Keratinocyte (primary cell): ENCODE results near the gene C2orf92. TPM values are rescaled to one million over a fixed set of nuclear protein-coding genes. Genes with fewer than 3 reads are reported as not detected.

ENCODE experiments used
- DNase-seq: peaks from one replicate; pipeline ENCODE4 v3.0.0-alpha.2; 2011; ENCODE audit warnings: low read depth, missing footprints, low spot score
- FAIRE-seq: peaks from 2 replicates; lab custom pipeline; 2011; peaks lifted over from hg19 to GRCh38; lab: Jason Lieb, UNC
- H2AFZ ChIP-seq: 2 replicates; pipeline ENCODE4 v1.6.0; 2012; ENCODE audit warnings: low read length, control low read depth, inconsistent platforms; ENCODE audit not compliant: control insufficient read depth
- H3K27ac ChIP-seq: 2 replicates; pipeline ENCODE4 v1.5.1; 2011; ENCODE audit warnings: low read length; ENCODE audit not compliant: control insufficient read depth, insufficient read depth
- H3K27me3 ChIP-seq: 3 replicates; pipeline ENCODE4 v1.6.0; 2011; ENCODE audit warnings: low read length; ENCODE audit not compliant: control insufficient read depth, insufficient read depth; ENCODE audit errors: extremely low read depth
- H3K36me3 ChIP-seq, 2 experiments: 2 replicates in 1 of 2; 3 replicates in 1 of 2; pipeline ENCODE4 v1.5.1; 2011; ENCODE audit warnings: low read length in 2 of 2, mild to moderate bottlenecking in 1 of 2; ENCODE audit not compliant: control insufficient read depth in 2 of 2, insufficient read depth in 2 of 2; ENCODE audit errors: extremely low read depth in 1 of 2
- H3K4me1 ChIP-seq: 3 replicates; pipeline ENCODE4 v1.5.1; 2011; ENCODE audit warnings: low read length; ENCODE audit not compliant: control insufficient read depth, insufficient read depth; ENCODE audit errors: extremely low read depth
- H3K4me2 ChIP-seq: 3 replicates; pipeline ENCODE4 v1.6.0; 2011; ENCODE audit warnings: low read depth, low read length; ENCODE audit not compliant: control insufficient read depth, insufficient read depth; ENCODE audit errors: extremely low read depth
- H3K4me3 ChIP-seq, 3 experiments: fragments of 200-600 bp in 1 of 3; sonication (generic) in 1 of 3; 2 replicates in 2 of 3; 3 replicates in 1 of 3; pipeline ENCODE4 v1.5.1; 2011 to 2016; ENCODE audit warnings: low read length in 3 of 3, mild to moderate bottlenecking in 3 of 3, control low read depth in 2 of 3, inconsistent platforms in 1 of 3, low read depth in 1 of 3, mixed read lengths in 1 of 3, mixed run types in 1 of 3, moderate library complexity in 1 of 3; ENCODE audit not compliant: control insufficient read depth in 2 of 3, insufficient read depth in 2 of 3; ENCODE audit errors: extremely low read depth in 1 of 3
- H3K79me2 ChIP-seq: 2 replicates; pipeline ENCODE4 v1.6.0; 2012; ENCODE audit warnings: low read length; ENCODE audit not compliant: control insufficient read depth, insufficient read depth
- H3K9ac ChIP-seq: 3 replicates; pipeline ENCODE4 v1.6.0; 2011; ENCODE audit warnings: low read length; ENCODE audit not compliant: control insufficient read depth, insufficient read depth; ENCODE audit errors: extremely low read depth
- H3K9me1 ChIP-seq: 3 replicates; pipeline ENCODE4 v1.6.0; 2011; ENCODE audit warnings: low read length; ENCODE audit not compliant: control insufficient read depth, insufficient read depth; ENCODE audit errors: extremely low read depth
- H3K9me3 ChIP-seq: 2 replicates; pipeline ENCODE4 v1.5.1; 2012; ENCODE audit warnings: low read depth, low read length; ENCODE audit not compliant: control insufficient read depth
- H4K20me1 ChIP-seq: 3 replicates; pipeline ENCODE4 v1.6.0; 2011; ENCODE audit warnings: low read length; ENCODE audit not compliant: control insufficient read depth, insufficient read depth; ENCODE audit errors: extremely low read depth
- EZH2 ChIP-seq: IDR thresholded peaks from one replicate; pipeline ENCODE4 v1.6.1; 2012; ENCODE audit warnings: inconsistent platforms, mild to moderate bottlenecking, low read length, moderate library complexity
- dilution Hi-C: fragments of 300-500 bp; cut with MboI; formaldehyde crosslinking; loops from one replicate; pipeline ENCODE4 v1.7.0; 2020; ENCODE audit warnings: low sequenced_read_pairs; ENCODE audit not compliant: extremely low pct_ligation_motif_present
- polyA plus RNA-seq, 5 experiments: library from polyadenylated mRNA; depleted of rRNA in 3 of 5; stranded (reverse) in 3 of 5; stranded (forward) in 1 of 5; unstranded in 1 of 5; fragments of >200 nt; gene quantifications; 1 replicate in 1 of 5; 2 replicates in 3 of 5; 3 replicates in 1 of 5; pipeline versions ENCODE4 v1.2.1 to v1.2.3, GENCODE V29; 2011 to 2012; ENCODE audit warnings: missing spikeins in 2 of 5, low read depth in 1 of 5, low replicate concordance in 1 of 5
- TF ChIP-seq, protein P1 (sequence below), 3 experiments: IDR thresholded peaks in 1 of 3; conservative IDR thresholded peaks in 1 of 3; optimal IDR thresholded peaks in 1 of 3; 2 replicates in 2 of 3; 3 replicates in 1 of 3; pipeline versions ENCODE3 to v1.5.1; 2011; ENCODE audit warnings: low read length in 3 of 3, mild to moderate bottlenecking in 3 of 3, moderate library complexity in 2 of 3, control low read depth in 1 of 3, inconsistent platforms in 1 of 3; ENCODE audit not compliant: insufficient read depth in 2 of 3; ENCODE audit errors: extremely low read depth in 1 of 3

C2orf92 gene
- polyA plus RNA-seq, 1 donor (not counting 4 experiments of a cell fraction or from before 2014, with no cell fraction given), result 1.6 TPM

DNA sequence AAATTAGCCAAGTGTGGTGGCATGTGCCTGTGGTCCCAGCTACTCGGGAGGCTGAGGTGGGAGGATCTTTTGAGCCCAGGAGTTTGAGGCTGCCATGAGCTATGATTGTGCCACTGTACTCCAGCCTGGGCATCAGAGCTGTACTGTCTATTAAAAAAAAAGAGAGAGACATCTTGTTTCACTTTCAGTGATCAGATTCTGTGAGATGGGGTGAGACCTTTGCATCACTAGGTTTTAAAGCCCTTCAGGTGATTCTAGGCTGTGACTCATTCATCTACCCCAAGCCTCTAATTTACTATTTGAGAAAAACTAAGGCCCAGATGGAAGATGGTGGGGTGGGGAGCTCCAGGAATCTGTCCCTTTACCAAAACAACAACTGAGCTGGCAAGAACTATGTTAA is 7.1 kb downstream of the C2orf92 start:
- H3K9ac ChIP-seq, result no peak overlapping the region
- FAIRE-seq, result no peak
- H3K36me3 ChIP-seq, result no peaks in the 10 kb centered on the region
- no peaks in the 10 kb centered on the region for H3K79me2 ChIP-seq
- dilution Hi-C loops, result no loop called here
- no peak for TF ChIP-seq EZH2
- TF ChIP-seq, protein P1, sequence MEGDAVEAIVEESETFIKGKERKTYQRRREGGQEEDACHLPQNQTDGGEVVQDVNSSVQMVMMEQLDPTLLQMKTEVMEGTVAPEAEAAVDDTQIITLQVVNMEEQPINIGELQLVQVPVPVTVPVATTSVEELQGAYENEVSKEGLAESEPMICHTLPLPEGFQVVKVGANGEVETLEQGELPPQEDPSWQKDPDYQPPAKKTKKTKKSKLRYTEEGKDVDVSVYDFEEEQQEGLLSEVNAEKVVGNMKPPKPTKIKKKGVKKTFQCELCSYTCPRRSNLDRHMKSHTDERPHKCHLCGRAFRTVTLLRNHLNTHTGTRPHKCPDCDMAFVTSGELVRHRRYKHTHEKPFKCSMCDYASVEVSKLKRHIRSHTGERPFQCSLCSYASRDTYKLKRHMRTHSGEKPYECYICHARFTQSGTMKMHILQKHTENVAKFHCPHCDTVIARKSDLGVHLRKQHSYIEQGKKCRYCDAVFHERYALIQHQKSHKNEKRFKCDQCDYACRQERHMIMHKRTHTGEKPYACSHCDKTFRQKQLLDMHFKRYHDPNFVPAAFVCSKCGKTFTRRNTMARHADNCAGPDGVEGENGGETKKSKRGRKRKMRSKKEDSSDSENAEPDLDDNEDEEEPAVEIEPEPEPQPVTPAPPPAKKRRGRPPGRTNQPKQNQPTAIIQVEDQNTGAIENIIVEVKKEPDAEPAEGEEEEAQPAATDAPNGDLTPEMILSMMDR (optimal IDR thresholded peaks at IDR 0.05 in 1 of 3, IDR thresholded peaks at IDR 0.05 in 1 of 3, conservative IDR thresholded peaks at IDR 0.05 in 1 of 3; ENCODE audit: extremely low read depth in 1 of 3, insufficient read depth in 2 of 3, low read length in 3 of 3), result no peak
- H2AFZ ChIP-seq, result no peak overlapping the region
- no peaks in the 10 kb centered on the region for H3K4me1 ChIP-seq
- no peaks in the 10 kb centered on the region for H3K9me1 ChIP-seq
- H3K27me3 ChIP-seq, result no peaks in the 10 kb centered on the region
- DNase-seq, result no peak
- H3K9me3 ChIP-seq, result no peaks in the 10 kb centered on the region
- H3K4me3 ChIP-seq, result no peak overlapping the region
- H4K20me1 ChIP-seq, result no peaks in the 10 kb centered on the region
- no peak overlapping the region for H3K27ac ChIP-seq
- no peak overlapping the region for H3K4me2 ChIP-seq

DNA sequence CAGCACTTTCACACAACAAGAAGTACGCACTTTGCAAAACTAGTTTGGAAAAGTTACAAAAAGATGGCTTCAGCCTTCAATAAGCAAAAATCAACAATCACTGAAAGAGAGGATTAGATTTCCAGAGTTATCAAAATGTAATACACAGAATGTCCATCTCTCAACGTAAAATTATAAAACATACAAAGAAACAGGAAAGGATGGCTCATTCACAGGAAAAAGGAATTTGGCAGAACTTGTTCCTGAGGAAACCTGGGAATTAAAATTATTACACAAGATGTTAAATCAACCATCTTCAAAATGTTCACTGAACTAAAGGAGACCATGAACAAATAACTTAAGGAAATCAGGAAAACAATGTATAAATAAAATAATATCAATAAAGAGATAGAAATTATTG is 8.0 kb downstream of the C2orf92 start:
- Histone ChIP-seq H3K4me3 (no peak overlapping the region), H4K20me1 (no peaks in the 10 kb centered on the region), H3K27ac (no peak overlapping the region), H3K9ac (no peak overlapping the region), H3K4me1 (no peaks in the 10 kb centered on the region), H2AFZ (no peak overlapping the region), H3K9me1 (no peaks in the 10 kb centered on the region), H3K4me2 (no peak overlapping the region), H3K27me3 (no peaks in the 10 kb centered on the region), H3K9me3 (no peaks in the 10 kb centered on the region), H3K36me3 (no peaks in the 10 kb centered on the region), H3K79me2 (no peaks in the 10 kb centered on the region)
- no peak for FAIRE-seq
- dilution Hi-C loops, result no loop called here
- no peak for DNase-seq
- TF ChIP-seq, protein P1 (optimal IDR thresholded peaks at IDR 0.05 in 1 of 3, IDR thresholded peaks at IDR 0.05 in 1 of 3, conservative IDR thresholded peaks at IDR 0.05 in 1 of 3; ENCODE audit: extremely low read depth in 1 of 3, insufficient read depth in 2 of 3, low read length in 3 of 3), result no peak
- TF ChIP-seq EZH2, result no peak
